Measurements from ENCODE around the gene BCAR1. TPM values are rescaled to one million over a fixed set of nuclear protein-coding genes. Genes with fewer than 3 reads are reported as not detected.
"Not testable (repeated sequence)": the region's sequence is repeated elsewhere in the genome, so short reads cannot be mapped to it uniquely, and the experiment has no call there.

Gene BCAR1
- polyA plus RNA-seq (ENCODE audit: insufficient read length): 69.4 TPM

DNA sequence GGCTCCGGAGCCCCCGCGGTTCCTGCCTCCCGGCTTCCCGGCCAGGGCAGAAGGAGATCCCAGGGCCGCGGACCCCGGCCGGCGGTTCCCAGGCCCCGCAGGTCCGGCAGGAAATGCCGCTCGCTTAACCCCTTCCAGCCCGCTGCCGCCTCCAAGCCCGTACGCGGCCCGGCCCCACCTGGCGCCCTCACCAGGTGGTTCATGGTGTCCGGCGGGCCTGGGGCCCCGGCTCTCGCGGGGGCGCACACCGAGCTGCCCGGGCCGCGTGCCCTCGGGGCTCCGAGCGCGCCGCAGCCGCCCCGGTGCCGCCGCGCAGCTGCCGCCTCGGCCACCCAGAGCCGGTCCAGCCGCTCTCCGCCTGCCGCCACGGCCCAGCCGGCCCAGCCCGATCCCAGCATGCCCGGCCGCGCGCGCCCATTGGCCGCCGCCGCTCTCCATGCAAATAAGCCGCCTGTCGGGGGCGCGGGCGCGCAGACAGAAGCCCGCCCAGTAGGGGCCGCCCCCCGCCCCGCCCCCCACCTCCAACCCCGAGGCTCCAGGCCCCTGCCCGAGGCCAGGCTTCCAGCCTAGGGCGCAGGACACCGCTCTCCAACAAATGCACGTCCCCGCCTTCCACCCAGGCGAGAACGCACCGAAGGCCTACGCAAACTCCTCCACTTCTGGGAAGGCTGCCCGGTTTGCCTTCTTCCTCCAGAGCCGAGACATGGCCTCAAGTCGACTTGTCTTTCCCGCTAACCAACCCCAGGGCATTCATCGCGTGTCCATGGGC lies at the start of gene BCAR1:
Gene BCAR1, minus strand, starts transcription at position 345 of the 769 bp plus-strand sequence. Its CDS starts 142 bp downstream, at position 203.
- DNase-seq: peak; percentile 89

- DNase-seq: no peak
These were observed 46.8 kb upstream of the BCAR1 start for GRCh38 chr16:75298267-75298666.

DNA sequence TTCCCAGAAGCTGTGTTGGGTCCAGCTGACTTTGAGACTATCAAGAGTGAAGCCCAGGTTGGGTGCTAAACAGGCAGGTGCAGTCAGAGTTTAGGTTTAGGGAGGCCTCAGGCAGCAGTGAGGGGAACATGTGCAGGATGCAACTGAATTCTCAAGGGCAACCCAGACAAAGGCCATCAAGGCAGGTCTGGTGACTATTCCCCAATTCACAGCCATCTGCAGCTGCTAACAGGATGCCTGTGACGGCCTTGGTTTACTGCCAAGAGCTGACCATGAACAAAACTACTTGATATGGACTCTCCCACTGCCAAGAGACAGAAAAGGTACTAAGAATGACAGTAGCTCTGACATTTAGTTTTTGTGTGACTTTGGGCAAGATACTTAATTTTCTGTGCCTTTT lies 45.2 kb upstream of the BCAR1 start:
- DNase-seq: no peak

GRCh38 chr16:75294773-75295459 lies 43.5 kb upstream of the BCAR1 start:
- no peak for DNase-seq

- no peak for DNase-seq
These were observed 42.3 kb upstream of the BCAR1 start for GRCh38 chr16:75293772-75294171.

GRCh38 chr16:75293173-75293572 lies 41.7 kb upstream of the BCAR1 start:
- no peak for DNase-seq

DNA sequence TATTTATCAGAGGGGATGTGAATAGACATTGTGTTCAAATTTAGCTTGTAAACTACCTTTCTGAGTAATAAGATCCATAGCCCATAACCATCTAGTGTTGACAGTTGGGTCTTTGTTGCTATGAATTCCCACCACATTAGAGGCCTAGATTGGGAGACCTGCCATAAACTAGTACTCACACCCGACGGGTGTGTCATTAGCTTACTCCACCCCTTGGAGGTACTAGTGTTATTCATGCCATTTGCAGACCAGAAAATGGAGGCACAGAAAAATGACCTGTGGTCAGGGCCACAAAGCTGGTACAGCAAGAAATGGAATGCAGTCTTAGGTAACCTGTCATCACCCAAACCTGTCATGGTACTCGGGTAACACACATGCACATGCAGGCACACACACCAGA lies 41.3 kb upstream of the BCAR1 start:
- DNase-seq: no peak

DNA sequence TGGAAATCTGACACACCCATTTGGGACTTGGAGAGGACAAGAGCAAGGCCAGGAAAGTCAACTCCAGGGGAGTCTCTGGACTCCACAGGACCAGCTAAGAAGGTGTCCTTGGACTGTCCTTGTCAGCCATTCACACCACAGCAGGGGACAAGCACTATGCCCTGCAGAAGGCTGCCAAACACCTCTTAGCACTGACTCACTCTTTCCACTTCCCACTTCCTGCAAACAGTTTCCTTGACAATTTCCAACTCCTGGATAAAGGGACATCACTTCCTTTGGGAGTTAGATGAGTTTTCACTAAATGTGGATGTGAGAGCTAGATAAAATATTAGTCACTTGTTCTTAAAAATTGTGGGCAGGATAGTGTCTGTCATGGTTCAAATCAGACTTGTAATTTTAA lies 37.8 kb upstream of the BCAR1 start:
- no peak for DNase-seq

DNA sequence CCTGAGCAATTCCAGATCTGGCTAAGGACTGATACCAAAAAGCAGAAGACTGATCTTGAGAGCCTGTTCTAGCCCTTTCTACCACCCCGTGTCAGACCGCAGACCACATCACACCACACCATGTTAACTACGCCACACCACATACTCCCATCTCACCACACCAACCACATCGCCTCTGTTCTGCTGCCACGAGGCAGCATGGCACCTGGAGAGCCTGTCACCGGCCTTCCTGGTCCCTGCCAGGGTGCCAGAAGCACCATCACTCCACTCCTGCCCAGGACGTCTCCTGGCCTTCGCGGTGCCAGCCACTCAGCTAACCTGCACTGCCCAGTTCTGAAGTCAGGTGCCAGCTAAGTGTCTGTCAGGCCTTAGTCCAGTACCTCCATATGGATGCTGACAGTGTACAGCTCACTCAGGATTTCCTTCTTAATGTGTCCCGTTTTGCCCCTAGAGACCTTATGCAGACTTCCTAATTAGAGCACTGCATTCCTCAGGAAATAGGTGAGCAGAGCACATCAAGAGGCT lies 37.2 kb upstream of the BCAR1 start:
- DNase-seq: no peak

GRCh38 chr16:75288181-75288580 lies 36.8 kb upstream of the BCAR1 start:
- DNase-seq: no peak

- no peak for DNase-seq
These were observed 36.3 kb upstream of the BCAR1 start for GRCh38 chr16:75287708-75288107.

DNA sequence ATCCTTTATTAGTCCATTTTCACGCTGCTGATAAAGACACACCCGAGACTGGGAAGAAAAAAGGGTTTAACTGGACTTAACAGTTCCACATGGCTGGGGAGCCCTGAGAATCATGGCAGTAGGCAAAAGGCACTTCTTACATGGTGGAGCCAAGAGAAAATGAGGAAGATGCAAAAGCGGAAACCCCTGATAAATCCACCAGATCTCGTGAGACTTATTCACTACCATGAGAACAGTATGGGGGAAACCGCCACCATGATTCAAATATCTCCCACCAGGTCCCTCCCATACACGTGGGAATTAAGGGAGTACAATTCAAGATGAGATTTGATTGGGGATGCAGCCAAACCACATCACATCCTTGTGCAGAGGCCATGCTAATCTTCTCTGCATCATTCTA lies 35.0 kb upstream of the BCAR1 start:
- no peak for DNase-seq

DNA sequence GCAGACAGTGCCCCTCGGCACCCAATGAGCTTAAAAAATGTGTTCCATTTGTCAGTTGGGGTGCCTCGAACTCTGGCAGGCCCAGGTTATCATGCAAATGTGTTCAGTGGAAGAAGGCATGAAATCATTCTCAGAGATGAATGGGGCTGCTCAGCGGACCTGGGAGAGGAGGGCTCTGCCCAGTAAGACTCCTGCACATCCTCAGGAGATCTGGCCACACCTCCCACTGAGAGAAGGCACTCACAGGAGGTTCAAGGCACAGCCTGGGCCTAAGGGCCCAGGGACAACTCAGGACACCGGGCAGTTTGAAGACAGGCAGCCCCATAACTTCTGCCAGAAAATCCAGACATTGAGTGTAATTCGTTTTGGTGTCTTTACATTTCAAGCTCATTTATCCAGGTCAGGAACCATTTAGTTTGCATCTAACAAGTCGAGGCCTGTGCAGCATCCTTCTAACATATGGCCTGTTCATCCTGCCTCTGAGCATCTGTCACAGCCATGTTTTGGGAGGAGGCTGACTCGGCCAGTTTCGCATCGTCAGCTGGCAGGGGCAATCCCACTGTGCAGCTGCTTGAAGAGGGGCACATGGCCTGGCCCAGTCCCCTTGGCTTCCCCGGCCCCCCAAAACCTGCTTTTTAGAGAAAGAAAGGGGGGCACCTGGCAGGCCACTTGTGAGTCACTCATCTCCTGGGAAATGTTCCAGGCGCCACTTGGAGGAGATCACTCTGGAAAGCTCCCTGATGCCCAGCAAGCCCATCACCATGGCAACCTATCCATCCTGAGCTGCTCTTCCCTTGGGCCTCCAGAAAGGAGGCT lies 31.2 kb upstream of the BCAR1 start:
- no peak for DNase-seq

DNA sequence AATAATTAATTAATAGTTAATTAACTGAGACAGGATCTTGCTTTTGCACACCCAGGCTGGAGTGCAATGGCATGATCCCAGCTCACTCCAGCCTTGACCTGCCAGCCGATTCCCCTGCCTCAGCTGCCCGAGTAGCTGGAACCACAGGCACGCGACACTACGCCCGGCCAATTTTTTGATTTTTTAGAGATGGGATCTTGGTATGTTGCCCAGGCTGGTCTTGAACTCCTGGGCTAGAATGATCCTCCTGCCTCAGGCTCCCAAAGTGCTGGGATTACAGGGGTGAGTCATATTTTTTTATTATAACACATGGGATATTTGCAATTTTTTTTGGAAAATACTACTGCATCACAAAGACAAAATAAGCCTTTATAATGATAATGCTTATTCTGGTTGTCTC lies 30.4 kb upstream of the BCAR1 start:
- DNase-seq: no peak

DNA sequence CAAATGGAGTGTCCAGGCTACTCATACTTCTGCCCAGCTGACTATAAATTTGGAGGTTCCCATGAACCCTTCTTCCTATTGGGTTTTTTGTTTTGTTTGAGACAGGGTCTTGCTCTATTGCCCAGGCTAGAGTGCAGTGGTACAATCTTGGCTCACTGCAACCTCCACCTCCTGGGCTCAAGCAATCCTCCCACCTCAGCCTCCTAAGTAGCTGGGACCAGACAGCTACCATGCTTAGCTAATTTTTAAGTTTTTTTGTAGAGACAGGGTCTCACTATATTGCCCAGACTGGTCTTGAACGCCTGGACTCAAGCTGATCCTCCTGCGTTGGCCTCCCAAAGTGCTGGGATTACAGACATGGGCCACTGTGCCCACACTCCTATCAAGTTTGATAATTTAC lies 29.6 kb upstream of the BCAR1 start:
- not testable (repeated sequence) for DNase-seq

- no peak for DNase-seq
These were observed 28.9 kb upstream of the BCAR1 start for GRCh38 chr16:75280331-75280804.

GRCh38 chr16:75279305-75279704 lies 27.9 kb upstream of the BCAR1 start:
- DNase-seq: no peak

- DNase-seq: no peak
These were observed 21.9 kb upstream of the BCAR1 start for GRCh38 chr16:75273054-75273925.

GRCh38 chr16:75272629-75273028 lies 21.2 kb upstream of the BCAR1 start:
- DNase-seq: not testable (repeated sequence)

DNA sequence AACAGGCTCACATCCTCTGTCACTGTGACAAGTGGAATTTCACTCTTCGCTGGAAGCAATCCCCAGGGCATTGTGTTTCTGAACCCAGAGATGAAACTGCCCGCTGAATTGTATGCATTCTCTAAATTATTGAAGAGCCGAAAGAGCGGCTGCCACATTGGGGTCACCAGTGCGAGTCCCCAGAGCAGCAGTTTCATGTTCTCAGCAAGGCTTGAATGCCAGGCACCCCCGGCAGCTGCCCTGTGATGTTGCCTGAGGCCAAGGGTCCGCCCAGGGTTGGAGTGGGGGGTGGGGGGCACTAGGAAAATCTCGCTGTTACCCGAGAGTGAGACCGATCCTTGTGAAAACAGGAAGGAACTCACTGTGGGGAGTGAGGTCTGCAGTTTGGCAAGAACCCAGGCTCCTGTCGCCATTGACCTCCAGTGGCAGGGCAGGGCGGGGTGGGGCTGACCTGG lies 20.7 kb upstream of the BCAR1 start:
- no peak for DNase-seq

- DNase-seq: no peak
These were observed 20.1 kb upstream of the BCAR1 start for GRCh38 chr16:75271441-75272096.
